Uterus (tissue), 2 donors: ENCODE data around the gene SLITRK4.

Source experiments
- POLR2A ChIP-seq, 2 donors: fragments of 450-650 bp; IDR thresholded peaks; one replicate each; pipeline ENCODE4 v1.6.1; 2016; ENCODE audit warnings: antibody characterized with exemption in 2 of 2, mild to moderate bottlenecking in 1 of 2, moderate library complexity in 1 of 2
- TF ChIP-seq, protein P1 (sequence below), 4 experiments: fragments of 200-600 bp in 2 of 4; fragments of 450-650 bp in 2 of 4; sonication (generic) in 2 of 4; IDR thresholded peaks; one replicate each; pipeline ENCODE4 v1.5.1; 2016 to 2019; ENCODE audit warnings: antibody characterized with exemption in 4 of 4, mild to moderate bottlenecking in 2 of 4, moderate library complexity in 1 of 4

- TF ChIP-seq POLR2A (IDR thresholded peaks at IDR 0.05): no peak
- TF ChIP-seq, protein P1, sequence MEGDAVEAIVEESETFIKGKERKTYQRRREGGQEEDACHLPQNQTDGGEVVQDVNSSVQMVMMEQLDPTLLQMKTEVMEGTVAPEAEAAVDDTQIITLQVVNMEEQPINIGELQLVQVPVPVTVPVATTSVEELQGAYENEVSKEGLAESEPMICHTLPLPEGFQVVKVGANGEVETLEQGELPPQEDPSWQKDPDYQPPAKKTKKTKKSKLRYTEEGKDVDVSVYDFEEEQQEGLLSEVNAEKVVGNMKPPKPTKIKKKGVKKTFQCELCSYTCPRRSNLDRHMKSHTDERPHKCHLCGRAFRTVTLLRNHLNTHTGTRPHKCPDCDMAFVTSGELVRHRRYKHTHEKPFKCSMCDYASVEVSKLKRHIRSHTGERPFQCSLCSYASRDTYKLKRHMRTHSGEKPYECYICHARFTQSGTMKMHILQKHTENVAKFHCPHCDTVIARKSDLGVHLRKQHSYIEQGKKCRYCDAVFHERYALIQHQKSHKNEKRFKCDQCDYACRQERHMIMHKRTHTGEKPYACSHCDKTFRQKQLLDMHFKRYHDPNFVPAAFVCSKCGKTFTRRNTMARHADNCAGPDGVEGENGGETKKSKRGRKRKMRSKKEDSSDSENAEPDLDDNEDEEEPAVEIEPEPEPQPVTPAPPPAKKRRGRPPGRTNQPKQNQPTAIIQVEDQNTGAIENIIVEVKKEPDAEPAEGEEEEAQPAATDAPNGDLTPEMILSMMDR (IDR thresholded peaks at IDR 0.05): no peak
These were observed 54.7 kb downstream of the SLITRK4 start for GRCh38 chrX:143581240-143581639.
